ENCODE measurements around the gene CLASRP. TPM values are rescaled to one million over a fixed set of nuclear protein-coding genes. Genes with fewer than 3 reads are reported as not detected.

Gene CLASRP
- total and polyA plus RNA-seq, 9 of the 15 experiments (the other 6 are each of a cell fraction or from before 2014, with no cell fraction given): 0.94 to 86.3 (median 44.0) TPM

DNA sequence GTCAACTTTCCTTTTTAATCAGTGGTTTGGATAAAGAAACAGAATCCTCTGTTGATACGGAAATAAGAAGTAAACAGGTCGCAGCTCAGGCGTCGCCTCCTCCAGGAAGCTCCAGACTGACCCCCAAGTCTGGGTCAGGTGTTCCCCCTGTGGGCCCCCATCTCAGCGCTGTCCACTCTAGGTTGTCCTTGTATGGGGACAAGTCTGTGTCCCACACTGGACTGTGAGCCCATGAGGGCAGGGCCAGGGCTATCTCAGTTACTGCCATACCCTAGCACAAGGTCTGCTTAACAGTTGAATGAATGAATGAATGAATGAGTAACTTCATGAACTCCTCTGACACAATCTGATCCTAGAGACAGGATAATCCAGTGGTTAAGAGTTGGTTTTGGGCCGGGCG lies 7.5 kb downstream of the CLASRP start:
- Histone ChIP-seq H3K4me1 (replicated peaks in 1 of 2; ENCODE audit: control insufficient read depth in 2 of 2, insufficient read depth in 2 of 2, low read length in 2 of 2) (peaks cover 3 to 8% of the 10 kb centered on the region in 2 experiments; a peak in 3 of 5 replicates), H3K36me3 (ENCODE audit: control insufficient read depth, insufficient read depth, low read length) (peaks cover 74% of the 10 kb centered on the region), H3K27ac (ENCODE audit: extremely low read depth, low read depth, low read length) (no peak overlapping the region; the same call in 2 of the 3 replicates), H3K9ac (ENCODE audit: insufficient read depth in 1 of 2, low read depth in 2 of 2, low read length in 2 of 2) (peak overlapping the region in 1 of 2 experiments; percentile 60; a peak in 2 of 4 replicates), H2AFZ (ENCODE audit: low read depth, low read length) (no peak overlapping the region), H3K79me2 (ENCODE audit: control insufficient read depth, insufficient read depth, low read length) (peaks cover 78% of the 10 kb centered on the region), H3K9me1 (ENCODE audit: control insufficient read depth, insufficient read depth, low read length) (peaks cover 7% of the 10 kb centered on the region), H3K4me3 (no peak overlapping the region), H3K4me2 (ENCODE audit: insufficient read depth, low read length) (no peak overlapping the region), H3K27me3 (ENCODE audit: control insufficient read depth in 2 of 2, insufficient read depth in 2 of 2, low read length in 2 of 2) (no peaks in the 10 kb centered on the region), H4K20me1 (replicated peaks; ENCODE audit: control insufficient read depth, insufficient read depth, low read length) (peaks cover 31% of the 10 kb centered on the region), H3K9me3 (replicated peaks; ENCODE audit: control insufficient read depth, insufficient read depth, low read depth, low read length) (no peaks in the 10 kb centered on the region)
- intact Hi-C loops (cut with micrococcal nuclease): no loop called here
- peak; percentile 49; the same call in 1 of the 2 replicates for TF ChIP-seq ZNF24 (IDR thresholded peaks at IDR 0.05)
- TF ChIP-seq TARDBP (IDR thresholded peaks at IDR 0.05): no peak
- BruUV-seq (replicated peaks): no TSS peak
- in situ Hi-C loops (cut with MboI): no loop called here
- FAIRE-seq (no peak), DNase-seq (ENCODE audit: extremely low read depth in 1 of 4, low spot score in 3 of 4) (no peak), ATAC-seq (no peak)
- CTCF ChIA-PET (ENCODE audit: low intra/inter-chr PET ratio): no interaction called here
- POLR2A ChIA-PET: interaction anchor here (0.6 to 1.1 kb wide), 4 partner anchors 11 to 292 kb away, joined by 3 read pairs; no protein-coding TSS in a partner anchor
- 85% methylated on average over 7 of the region's 7 CpGs for WGBS (ENCODE audit: insufficient coverage, low coverage, missing lambda C conversion rate)

GRCh38 chr19:45047188-45047797 lies 8.4 kb downstream of the CLASRP start:
- CTCF ChIA-PET (ENCODE audit: low intra/inter-chr PET ratio): no interaction called here
- ATAC-seq (0 out of 3 replicates have a peak, but pooled peaks have one; percentile 35), DNase-seq (ENCODE audit: extremely low read depth in 1 of 4, low spot score in 3 of 4) (no peak), FAIRE-seq (no peak)
- no peak overlapping the region for H3K9ac ChIP-seq (ENCODE audit: insufficient read depth in 1 of 2, low read depth in 2 of 2, low read length in 2 of 2)
- H4K20me1 ChIP-seq (replicated peaks; ENCODE audit: control insufficient read depth, insufficient read depth, low read length): peaks cover 28% of the 10 kb centered on the region
- in situ Hi-C loops (cut with MboI): no loop called here
- intact Hi-C loops (cut with micrococcal nuclease): no loop called here
- H3K79me2 ChIP-seq (ENCODE audit: control insufficient read depth, insufficient read depth, low read length): peaks cover 75% of the 10 kb centered on the region
- no peak overlapping the region for H3K4me3 ChIP-seq
- no peak for TF ChIP-seq PRPF4 (IDR thresholded peaks at IDR 0.05; ENCODE audit: insufficient read depth, low read depth, low read length, poor library complexity, severe bottlenecking)
- TF ChIP-seq, protein P1, sequence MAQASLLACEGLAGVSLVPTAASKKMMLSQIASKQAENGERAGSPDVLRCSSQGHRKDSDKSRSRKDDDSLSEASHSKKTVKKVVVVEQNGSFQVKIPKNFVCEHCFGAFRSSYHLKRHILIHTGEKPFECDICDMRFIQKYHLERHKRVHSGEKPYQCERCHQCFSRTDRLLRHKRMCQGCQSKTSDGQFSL (CRISPR knock-in tag; IDR thresholded peaks at IDR 0.05): peak; percentile 56
- TF ChIP-seq, protein P1 (tag; IDR thresholded peaks at IDR 0.05): 0 out of 4 replicates have a peak, but pooled peaks of 1 of the 2 experiments have one; percentile 35
- TF ChIP-seq, protein P2, sequence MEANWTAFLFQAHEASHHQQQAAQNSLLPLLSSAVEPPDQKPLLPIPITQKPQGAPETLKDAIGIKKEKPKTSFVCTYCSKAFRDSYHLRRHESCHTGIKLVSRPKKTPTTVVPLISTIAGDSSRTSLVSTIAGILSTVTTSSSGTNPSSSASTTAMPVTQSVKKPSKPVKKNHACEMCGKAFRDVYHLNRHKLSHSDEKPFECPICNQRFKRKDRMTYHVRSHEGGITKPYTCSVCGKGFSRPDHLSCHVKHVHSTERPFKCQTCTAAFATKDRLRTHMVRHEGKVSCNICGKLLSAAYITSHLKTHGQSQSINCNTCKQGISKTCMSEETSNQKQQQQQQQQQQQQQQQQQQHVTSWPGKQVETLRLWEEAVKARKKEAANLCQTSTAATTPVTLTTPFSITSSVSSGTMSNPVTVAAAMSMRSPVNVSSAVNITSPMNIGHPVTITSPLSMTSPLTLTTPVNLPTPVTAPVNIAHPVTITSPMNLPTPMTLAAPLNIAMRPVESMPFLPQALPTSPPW (CRISPR knock-in tag; IDR thresholded peaks at IDR 0.05): peak; percentile 31; the same call in 1 of the 2 replicates
- H3K9me1 ChIP-seq (ENCODE audit: control insufficient read depth, insufficient read depth, low read length): peaks cover 7% of the 10 kb centered on the region
- H3K36me3 ChIP-seq (ENCODE audit: control insufficient read depth, insufficient read depth, low read length): peaks cover 74% of the 10 kb centered on the region
- no peaks in the 10 kb centered on the region for H3K9me3 ChIP-seq (replicated peaks; ENCODE audit: control insufficient read depth, insufficient read depth, low read depth, low read length)
- no peak overlapping the region for H3K27ac ChIP-seq (ENCODE audit: extremely low read depth, low read depth, low read length)
- POLR2A ChIA-PET: interaction anchor here (0.6 to 1.0 kb wide), 3 partner anchors 14 to 293 kb away, joined by 3 to 4 read pairs (median 3); no protein-coding TSS in a partner anchor
- no peak overlapping the region for H2AFZ ChIP-seq (ENCODE audit: low read depth, low read length)
- H3K4me1 ChIP-seq (replicated peaks in 1 of 2; ENCODE audit: control insufficient read depth in 2 of 2, insufficient read depth in 2 of 2, low read length in 2 of 2): peaks cover 3 to 8% of the 10 kb centered on the region in 2 experiments; a peak in 3 of 5 replicates
- WGBS (ENCODE audit: insufficient coverage, low coverage, missing lambda C conversion rate): 74% methylated on average over 6 of the region's 7 CpGs
- no peak overlapping the region for H3K4me2 ChIP-seq (ENCODE audit: insufficient read depth, low read length)
- BruUV-seq (replicated peaks): no TSS peak
- no peaks in the 10 kb centered on the region for H3K27me3 ChIP-seq (ENCODE audit: control insufficient read depth in 2 of 2, insufficient read depth in 2 of 2, low read length in 2 of 2)
